ENCODE measurements around the gene FNDC11.
"Not testable (repeated sequence)": the region's sequence is repeated elsewhere in the genome, so short reads cannot be mapped to it uniquely, and the experiment has no call there.

Gene FNDC11, protein sequence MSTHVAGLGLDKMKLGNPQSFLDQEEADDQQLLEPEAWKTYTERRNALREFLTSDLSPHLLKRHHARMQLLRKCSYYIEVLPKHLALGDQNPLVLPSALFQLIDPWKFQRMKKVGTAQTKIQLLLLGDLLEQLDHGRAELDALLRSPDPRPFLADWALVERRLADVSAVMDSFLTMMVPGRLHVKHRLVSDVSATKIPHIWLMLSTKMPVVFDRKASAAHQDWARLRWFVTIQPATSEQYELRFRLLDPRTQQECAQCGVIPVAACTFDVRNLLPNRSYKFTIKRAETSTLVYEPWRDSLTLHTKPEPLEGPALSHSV

DNA sequence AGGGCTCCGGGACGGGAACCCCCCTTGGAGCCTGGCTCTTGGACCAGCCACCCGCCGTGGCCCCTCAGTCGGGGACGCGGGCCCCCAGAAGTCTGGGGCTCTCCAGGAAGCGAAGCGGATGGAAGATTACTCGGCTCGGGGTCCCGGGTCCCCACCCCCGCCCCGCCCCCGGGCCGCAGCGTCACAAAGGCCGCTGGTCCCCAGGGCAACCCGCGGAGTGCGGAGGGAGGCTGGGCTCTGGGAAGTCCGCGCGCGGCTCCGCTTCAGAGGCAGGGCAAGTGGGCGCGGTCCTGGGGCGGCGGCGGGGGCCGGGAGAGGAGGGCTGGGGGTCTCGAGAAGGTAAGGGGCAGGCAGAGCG lies at the start of gene FNDC11:
Gene FNDC11, plus strand, starts transcription at position 227 of the 358 bp plus-strand sequence. CDS start 1,505 bp downstream, outside the sequence.
- DNase-seq, result peak; percentile 55

DNA sequence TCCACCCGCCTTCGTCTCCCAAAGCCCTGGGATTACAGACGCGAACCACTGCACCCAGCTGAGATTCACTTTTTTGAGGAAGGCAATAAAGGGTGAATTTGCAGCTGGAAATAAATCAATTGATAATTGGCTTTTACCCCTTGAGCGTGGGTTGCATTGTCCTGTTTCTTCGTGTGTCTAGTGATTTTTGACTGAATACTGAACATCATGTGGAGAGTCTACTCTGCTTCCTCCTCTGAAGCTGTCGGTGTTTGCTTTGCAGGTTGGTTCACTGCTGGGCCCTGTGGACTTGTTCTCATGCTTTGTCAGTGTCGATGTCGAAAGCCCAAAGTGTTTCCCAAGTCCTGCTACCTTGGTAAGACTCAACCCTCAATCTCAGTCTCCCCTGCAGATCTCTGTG lies 49.3 kb upstream of the FNDC11 start:
- no peak for DNase-seq

DNA sequence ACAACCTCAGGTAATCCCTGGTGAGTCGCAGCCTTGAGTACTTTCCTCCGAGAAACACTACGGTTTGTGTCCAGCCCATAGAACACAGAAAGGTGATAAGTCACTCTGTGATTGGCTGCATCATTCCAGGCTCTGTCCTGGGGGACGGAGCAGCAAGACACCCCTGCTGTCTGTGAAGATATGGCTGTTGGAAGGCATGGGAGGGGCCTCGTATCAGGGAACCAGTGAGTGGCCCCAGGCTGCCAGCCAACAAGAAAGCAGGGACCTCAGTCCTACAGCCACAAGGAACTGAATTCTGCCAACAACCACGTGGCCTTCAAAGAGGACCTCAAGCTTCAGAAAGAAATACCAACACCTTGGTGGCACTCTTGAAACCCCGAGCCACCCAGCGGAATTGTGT lies 48.7 kb upstream of the FNDC11 start:
- no peak for DNase-seq

GRCh38 chr20:63505723-63506122 lies 48.2 kb upstream of the FNDC11 start:
- no peak for DNase-seq

GRCh38 chr20:63507083-63507743 lies 46.7 kb upstream of the FNDC11 start:
- no peak for DNase-seq

DNA sequence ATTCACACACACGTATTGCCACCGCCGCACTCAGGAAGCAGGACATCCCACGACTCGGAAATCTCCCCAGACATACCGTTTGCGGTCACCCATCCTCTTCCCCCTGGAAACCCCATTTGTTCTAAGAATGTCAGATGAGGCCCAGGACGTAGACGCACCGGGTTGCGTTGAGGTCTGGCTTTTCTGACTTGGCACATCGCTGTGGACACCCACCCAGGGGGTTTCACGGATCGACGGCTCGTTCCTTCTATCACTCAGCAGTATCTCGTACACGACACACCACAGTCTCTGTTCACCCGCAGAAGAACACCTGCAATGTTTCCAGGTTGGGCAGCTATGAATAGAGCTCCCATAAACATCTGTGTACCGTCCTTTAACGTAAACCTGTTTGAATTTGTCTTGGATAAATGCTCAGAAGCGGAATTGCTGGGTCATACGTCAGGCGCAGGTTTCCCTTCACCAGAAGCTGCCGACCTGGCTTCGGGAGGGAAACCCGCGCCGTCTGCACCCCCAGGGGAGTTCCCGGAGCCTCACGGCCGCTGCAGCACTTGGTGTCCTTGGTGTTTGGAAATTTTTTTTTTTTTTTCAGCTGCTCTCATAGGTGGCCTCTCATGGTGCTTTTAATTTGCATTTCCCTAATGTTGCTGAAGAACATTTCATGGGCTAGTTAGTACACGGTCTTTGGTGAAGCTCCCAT lies 45.7 kb upstream of the FNDC11 start:
- DNase-seq, result peak; percentile 35

- DNase-seq, result peak; percentile 25
Measured at GRCh38 chr20:63509088-63509564, 44.8 kb upstream of the FNDC11 start.

DNA sequence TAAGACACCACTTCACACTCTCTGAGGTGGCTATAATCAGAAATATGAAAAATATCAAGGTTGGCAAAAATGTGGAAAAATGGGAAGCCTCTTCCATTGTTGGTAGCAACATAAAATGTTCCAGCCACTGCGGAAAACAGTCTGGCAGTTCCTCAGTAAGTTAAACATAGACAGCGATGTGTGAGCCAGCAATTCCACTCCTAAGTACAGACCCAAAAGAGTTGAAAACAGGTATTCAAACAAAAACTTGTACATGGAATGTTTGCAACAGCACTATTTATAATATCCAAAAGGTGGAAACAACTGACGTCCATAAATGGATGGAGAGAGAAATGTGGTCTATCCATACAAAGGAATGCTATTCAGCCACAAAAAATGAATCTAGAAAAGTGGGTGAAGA lies 40.8 kb upstream of the FNDC11 start:
- no peak for DNase-seq

DNA sequence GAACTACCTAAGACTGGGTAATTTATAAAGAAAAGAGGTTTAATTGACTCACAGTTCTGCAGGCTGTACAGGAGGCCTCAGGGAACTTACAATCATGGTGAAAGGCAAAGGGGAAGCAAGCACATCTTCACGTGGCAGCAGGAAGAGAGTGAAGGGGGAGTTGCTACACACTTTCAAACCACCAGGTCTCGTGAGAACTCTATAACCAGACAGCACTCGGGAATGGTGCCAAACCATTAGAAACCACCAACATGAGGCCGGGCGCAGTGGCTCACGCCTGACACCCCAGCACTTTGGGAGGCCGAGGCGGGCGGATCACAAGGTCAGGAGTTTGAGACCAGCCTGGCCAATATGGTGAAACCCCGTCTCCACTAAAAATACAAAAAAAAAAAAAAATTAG lies 39.4 kb upstream of the FNDC11 start:
- DNase-seq, result not testable (repeated sequence)

DNA sequence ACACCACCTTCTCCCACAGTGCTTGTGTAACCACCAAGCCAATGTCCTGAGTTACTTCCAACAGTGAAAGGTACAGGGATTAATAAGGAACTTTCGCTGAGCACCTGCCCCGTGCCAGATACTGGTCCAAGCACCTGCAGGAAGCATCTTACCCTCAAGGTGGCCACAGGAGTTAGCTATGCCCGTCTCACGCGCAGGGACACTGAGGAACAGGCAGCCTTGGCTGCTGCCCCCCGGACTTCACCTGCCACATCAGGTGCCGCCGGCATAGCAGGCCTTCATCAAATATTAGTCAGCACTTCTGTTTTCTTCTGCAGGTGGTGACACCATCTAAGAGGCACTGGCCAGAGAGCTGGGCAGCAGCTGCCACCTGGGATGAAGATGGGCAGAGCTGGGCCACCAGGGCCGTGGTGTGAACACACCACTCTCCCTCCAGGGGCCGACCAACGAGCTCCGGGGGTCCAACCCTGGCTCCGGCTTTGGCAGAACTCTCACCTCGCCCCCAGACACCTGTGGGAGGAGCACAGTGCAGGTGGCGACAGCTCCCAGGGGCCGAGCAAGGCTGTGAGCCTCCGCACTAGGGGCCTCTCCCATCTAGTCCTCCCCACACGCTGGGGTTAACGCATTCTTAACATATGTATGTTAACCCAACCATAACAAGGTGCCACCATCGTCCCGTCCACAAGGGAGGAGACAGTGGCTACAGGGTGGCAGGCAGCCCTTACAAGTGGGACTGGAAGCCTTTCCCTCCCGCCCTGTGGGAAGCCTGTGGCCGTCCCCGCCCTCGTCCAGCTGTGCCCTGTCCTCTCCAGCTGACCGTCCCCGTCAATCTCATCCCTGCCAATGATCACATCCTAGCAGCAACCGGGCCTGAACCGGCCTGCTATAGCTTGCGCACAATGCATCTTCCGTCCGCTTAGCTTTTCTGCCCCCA lies 36.3 kb upstream of the FNDC11 start:
- DNase-seq, result no peak

GRCh38 chr20:63518351-63518861 lies 35.6 kb upstream of the FNDC11 start:
- no peak for DNase-seq

- no peak for DNase-seq
Measured at GRCh38 chr20:63518946-63519667, 34.9 kb upstream of the FNDC11 start.

- peak; percentile 79 for DNase-seq
Measured at GRCh38 chr20:63519668-63520503, 34.1 kb upstream of the FNDC11 start.

DNA sequence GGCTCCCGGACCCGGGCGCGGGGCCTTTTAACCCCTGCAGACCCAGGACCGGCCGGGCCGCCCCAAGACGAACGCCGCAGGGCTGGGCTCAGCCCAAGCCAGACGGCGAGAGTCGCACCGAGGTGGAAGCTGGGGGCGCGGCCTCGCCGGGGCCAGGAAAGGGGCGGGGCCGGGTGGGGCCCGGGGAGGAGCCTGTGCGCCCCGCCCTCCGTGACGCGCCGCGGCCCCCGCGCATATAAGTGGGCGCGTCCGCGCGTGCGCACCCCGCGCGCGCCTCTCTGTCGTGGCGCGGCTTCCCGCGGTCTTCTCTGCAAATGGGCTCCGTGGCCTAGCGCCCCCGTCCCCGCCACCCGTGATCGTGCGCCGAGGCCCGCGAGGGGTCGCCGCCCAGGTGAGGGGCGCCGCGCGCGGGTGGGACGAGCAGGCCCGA lies 33.4 kb upstream of the FNDC11 start, which contains the start of gene PPDPF:
Gene PPDPF, plus strand, starts transcription at position 262 of the 430 bp plus-strand sequence. CDS start 544 bp downstream, outside the sequence.
- peak; percentile 86 for DNase-seq

DNA sequence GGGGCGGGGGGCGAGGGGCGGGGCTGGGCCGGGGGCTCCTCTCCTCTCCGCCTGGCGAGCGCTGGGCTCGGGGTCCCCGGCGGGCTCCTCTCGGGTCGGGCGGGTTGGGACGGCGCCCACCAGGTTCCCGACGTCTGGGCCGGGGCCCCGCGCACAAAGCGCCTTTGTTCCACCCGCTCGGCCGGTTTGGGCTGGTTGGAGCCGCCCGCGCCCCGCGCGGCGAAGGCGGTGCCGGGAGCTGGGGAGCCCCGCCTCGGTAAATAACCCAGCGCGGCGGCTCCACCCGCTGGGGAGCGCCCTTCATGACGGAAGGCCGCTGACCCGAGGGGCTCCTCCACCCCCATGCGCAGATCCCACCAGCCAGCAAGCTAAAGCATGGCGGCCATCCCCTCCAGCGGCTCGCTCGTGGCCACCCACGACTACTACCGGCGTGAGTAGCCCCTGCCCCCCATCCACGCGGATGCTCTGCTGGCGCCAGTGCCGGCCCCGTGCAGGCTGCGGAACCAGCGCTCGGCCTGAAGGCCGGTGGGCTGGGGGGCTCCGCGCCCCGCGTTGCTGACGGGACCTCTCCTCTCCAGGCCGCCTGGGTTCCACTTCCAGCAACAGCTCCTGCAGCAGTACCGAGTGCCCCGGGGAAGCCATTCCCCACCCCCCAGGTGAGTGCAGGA lies 32.9 kb upstream of the FNDC11 start:
- peak; percentile 79 for DNase-seq

- DNase-seq, result no peak
Measured at GRCh38 chr20:63521602-63522001, 32.4 kb upstream of the FNDC11 start.

DNA sequence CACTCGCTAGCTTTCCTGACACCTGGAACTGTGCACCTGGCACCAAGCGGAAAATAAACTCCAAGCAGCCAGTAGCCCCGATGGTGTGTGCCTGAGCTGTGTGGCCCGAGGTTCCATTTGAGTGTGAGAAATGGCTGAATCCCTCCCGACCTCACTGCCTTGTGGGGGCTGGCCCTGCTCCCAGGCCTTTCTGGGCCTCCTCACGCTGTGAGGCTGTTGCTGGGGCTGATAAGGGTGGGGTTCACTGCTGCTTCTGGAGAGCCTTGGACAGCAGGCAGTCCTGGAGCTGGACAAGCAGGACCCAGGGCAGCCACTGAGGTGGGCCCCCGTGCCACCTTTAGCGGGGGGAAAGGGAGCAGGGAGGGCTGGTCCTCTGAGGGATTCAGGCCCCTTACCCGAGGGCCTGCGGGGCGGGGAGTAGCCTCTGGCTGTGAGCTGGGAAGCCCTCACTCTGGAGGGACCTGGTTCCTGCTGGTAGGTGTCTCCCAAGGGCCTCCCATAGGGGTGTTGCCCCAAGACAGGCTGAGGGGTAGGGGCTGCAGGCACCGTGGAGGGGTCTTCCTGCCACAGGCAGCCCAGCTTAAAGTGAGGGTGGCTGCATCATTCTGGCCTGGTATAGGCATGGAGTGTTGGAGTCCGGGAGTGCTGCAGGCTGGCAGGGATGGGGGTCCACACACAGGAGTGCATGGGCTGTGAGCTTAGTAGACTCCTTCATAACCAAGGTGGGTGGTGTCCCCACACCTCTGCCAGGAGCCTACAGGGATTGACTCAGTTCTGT lies 31.7 kb upstream of the FNDC11 start:
- no peak for DNase-seq

- DNase-seq, result no peak
Measured at GRCh38 chr20:63522981-63523611, 30.9 kb upstream of the FNDC11 start.

DNA sequence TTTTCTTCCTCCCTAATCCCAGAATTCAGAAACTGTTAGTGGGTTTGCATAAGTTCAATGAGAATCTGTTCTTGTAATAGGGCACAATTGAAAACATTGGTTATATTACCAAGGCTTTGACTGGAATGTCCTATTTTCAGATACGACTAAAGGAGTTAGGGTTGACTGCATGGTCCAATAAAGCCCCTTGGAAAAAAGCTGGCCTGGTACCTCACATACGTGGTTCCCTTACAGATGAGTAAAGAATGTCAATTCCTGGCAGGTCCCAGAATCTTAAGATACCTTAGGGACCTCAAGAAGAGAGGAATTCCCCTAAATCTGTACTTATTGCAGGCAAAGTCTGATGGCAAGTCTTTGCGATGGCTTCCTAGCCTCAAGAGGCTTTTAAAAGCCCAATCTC lies 28.8 kb upstream of the FNDC11 start:
- DNase-seq, result no peak
